Measurements from ENCODE around the gene PCDH18.
"Not testable (repeated sequence)": the region's sequence is repeated elsewhere in the genome, so short reads cannot be mapped to it uniquely, and the experiment has no call there.

Gene PCDH18

DNA sequence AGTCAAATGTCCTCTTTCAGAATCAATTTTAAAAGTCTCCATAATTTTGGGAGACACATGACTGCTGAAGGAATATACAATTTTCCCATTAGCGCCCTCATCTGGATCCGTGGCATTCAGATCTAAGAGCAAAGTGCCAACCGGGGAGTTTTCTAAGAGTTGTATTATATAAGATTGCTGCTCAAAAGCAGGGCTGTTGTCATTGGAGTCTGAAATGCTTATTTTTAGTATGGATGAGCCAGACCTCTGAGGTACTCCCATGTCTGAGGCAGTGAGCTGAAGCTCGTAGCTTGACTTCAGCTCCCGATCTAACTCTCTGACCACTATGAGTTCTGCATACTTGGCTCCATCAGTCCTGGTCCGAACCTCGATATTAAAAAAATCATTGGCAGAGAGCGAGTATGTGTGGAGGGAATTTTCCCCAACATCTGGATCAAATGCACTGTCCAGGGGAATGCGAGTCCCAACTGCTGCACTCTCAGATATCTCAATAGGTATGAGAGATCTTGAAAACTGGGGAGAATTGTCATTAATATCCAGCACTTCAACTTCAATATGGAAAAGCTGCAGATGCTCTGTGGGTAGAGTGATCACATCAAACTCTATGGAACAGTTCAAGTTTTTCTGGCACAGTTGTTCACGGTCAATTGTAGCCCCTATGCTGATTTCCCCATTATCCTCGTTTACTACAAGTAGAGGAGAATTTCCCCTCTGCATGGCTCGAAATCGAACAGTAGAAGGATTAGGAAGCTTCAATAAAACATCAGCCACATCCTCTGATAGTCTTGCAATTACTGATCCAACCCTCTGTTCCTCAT, 917 bp downstream of the PCDH18 start:
- DNase-seq (ENCODE audit: low read depth): no peak

DNA sequence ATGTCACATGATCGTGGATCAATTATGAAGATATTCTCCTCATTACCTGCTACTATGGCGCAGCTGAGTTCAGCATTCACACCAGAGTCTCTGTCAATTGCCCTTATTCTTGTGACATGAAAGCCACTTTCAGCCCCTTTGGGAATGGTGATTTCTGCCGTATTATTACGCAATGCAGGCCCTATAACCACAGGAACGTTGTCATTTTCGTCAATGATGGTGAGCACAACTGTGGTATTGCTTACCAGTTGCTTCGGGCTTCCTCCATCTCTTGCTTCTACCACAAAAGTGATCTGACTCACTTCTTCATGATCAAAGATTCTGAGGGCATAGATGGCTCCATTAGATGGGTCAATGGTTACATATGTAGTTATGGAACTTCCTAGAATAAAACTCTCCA, 2.1 kb downstream of the PCDH18 start:
- DNase-seq (ENCODE audit: low read depth): no peak

DNA sequence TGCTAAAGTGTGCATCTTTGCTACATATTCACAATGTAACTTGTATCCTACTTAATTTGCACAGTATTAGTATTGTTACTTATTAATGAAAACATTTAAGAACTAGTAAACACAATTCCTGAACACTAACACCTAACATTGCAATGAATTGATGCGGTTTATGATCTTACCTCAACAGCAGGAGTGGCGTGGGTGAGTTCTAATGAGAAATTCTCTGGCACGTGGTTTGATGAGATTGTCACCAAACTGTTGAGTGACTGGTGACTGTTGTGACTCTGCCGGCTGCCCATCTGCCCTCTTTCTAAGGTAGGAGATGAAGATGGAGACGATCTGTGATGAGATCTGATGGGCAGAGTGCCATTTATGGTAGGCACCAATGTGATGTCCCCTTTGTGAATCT, 2.9 kb downstream of the PCDH18 start:
- DNase-seq (ENCODE audit: low read depth): no peak

DNA sequence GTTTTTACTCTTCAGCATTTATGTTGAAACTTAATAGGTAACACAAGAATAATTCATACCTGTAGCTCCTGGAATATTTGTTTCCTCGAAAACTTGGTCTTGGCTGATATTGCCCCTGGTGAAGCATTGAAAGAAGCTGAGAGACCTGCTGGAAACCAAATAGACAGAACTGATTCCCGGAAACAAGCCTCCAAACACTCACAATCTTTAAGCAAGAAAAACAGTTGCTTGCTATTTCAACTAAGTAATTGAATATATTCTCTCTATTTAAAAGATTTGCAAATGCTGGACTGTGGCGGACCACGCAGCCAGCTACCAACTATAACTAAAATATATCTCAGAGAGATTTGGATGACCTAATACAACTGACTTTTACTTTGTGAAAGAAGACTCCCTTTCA, 3.6 kb downstream of the PCDH18 start:
- DNase-seq (ENCODE audit: low read depth): no peak

DNA sequence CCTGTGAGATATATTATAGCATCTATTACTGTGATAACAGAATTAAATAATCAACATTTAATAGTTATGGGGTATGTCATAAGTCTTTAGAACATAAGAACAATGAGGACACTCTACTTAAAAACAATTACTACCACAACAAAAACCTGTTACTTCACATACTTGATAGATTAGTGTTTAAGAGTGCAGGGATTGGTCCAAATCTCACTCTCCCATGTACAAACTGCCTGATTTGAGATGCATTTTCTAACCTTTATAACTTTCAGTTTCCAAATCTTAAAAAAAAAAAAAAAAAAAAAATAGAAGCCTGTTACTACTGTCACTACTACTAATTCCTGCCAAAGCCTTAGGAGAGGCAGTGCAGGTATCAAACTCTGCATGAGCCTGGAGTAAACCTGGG, 5.6 kb downstream of the PCDH18 start:
- no peak for DNase-seq (ENCODE audit: low read depth)

DNA sequence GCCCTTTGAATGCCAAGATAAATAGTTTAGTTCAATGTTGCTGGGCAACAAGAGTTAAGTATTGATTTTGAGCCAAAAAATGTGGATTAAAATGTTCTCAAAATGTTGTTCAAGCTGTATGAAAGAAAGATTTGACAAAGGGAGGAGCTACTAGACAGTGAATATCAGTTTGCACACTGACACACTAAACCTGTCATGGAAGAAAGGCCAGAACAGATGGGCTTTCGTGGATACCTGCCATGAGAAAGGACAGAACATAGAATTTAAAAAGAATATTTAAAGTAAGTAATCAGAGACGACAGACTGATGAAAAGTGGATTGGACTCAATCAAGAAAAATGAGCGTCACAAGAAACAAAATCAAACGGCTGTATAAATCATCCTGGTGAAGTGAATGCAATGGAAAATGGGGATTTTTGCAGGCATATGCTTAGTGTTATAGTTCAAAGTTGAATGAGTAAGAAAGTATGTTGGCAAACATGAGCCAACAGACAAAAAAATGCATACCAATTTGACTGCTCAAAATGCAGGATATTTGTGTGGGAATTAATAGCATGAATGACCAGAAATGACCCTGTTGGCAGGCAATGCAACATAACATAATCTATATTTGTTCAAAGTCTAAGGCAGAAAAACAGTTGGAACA, 7.4 kb downstream of the PCDH18 start:
- DNase-seq (ENCODE audit: low read depth): no peak

DNA sequence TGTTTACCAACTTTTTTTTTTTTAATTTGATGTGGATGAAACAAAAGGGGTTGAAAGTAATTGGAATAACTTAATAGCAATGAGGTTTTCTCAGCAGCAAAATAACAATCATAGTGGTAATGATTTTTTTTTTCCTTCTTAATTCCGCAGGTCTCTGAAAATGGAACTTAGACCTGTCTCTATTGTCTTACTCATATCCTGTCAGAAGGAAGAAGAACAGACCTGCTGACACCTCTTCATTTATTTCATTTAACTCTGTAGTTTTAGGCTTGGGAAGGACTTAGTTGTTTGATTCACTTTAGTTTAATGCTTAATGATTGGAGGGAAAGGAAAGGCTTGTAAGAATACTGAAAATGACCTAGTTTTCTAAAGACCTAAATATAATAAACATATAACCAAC, 9.0 kb downstream of the PCDH18 start:
- DNase-seq (ENCODE audit: low read depth): no peak

DNA sequence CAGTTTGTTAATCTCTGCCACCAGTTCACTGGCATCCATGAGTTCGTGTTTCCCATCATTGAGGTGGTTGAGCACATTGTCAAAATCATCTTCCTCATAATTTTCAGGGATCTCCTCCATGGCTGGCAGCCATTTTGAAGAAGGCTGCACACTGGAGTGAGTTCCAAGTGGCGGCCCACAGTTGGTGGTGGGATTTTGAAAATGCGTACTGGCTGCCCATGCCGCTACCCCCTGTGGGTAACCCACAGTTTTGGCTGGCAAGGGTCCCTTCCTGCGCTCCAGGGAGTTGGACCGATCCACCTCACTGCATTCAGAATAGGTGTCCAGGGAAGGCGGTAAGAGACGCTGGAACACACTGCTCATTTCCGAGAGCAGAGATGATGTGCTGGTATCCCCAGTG, 11.2 kb downstream of the PCDH18 start:
- no peak for DNase-seq (ENCODE audit: low read depth)

DNA sequence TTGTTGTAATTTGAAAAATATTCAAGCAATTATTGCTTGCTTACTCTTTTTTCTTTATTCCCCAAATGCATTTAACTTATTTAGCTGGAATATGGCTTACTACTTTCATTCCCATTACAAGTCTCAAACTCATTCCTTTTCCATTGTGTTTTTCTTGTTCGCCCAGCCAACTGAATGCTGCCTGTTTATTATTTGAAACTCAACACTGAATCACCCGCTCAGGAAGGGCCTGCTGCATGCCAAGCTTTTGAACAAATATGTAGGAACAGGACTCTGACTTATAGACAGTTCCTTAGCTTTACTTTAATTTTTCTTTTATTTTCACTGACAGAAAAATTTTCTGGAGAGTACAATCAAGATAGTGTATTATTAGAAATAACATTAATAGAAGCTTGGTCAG, 12.9 kb downstream of the PCDH18 start:
- no peak for DNase-seq (ENCODE audit: low read depth)

DNA sequence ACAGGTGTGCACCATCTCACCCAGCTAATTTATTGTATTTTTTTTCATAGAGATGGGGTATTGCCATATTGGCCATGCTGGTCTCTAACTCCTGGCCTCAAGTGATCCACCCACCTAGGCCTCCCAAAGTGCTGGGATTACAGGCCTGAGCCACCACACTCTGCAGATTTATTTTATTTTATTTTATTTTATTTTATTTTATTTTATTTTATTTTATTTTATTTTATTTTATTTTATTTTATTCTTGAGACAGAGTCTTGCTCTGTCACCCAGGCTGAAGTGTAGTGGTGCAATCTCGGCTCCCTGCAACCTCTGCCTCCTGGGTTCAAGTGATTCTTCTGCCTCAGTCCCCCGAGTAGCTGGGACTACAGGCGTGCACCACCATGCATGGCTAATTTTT, 15.0 kb downstream of the PCDH18 start:
- not testable (repeated sequence) for DNase-seq (ENCODE audit: low read depth)

DNA sequence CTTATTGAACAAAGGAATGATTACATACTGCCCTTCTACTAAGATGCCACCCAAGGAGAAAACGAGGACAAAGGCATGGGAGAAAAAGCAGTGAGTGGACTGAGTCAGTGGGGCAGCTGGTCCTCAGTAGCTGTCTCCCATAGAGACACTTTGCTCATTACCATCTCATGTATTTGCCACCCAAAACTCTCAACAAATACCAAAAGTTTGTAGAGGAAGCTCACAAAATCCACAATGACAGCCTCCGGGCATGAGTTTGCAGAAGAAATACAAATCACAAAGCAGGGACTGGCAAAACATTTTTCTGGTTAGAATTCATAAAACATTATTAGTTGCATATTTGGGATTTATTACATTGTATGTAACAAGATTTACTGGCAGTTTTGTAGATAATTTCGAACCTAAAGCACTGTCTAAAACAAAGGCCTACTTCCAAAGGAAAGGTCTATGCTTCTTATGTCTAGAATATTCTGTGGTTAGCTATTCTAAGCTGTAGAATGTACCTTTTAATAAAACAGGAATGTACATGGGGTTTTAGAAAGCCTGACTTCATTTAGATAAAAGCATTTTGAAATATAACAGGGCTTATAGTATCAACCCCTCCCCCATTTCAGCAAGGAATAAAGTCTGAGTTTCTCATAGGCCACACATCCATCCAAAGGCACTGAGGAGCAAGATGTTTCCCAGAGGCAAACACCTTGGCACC, 17.7 kb downstream of the PCDH18 start:
- no peak for DNase-seq (ENCODE audit: low read depth)

DNA sequence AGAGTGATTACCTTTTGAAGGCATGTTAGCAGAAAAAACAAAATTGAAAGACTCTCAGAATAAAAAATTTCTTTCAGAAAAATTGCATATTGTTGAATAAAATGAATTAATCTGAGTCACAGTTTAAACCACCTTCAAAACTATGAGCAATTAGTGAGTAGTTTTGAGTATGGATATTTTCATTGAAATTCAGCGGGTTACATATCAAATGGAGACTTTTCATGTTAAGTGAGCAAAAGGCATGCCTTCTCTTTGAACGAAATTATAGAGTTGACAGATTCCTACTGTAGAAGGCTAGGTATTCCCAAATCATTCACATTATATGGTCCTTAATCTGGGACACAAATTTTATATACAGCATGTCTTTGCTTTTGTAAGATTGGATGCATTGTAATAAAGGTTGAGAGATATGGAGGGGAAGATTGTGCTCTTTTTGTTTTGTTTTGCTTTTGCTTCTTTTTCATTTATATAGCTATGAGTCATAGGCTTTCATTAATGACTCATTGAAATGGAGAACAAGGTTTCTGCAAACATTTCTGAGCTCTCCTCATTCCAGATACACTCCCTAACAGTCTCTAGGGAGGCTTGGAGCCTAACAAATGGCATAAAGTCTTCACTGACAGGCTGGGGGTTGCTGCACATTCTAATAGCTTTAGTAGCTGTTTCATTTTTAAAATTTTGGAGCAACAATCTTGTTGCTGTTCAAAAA, 21.6 kb downstream of the PCDH18 start:
- DNase-seq (ENCODE audit: low read depth): peak; percentile 67

DNA sequence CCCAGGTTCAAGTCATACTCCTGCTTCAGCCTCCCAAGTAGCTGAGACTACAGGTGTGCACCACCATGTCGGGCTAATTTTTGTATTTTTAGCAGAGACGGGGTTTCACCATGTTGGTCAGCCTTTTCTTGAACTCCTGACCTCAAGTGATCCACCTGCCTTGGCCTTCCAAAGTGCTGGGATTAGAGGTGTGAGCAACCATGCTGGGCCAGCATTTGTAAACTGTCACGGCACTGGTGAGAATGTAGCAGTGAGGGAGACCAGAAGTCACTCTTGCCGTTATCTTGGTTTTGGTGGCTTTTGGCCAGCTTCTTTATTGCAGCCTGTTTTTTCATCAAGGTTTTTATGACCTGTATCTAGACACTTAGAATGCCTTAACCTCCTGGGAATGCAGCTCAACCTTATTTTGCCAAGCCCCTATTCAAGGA, 22.4 kb downstream of the PCDH18 start:
- DNase-seq (ENCODE audit: low read depth): no peak

DNA sequence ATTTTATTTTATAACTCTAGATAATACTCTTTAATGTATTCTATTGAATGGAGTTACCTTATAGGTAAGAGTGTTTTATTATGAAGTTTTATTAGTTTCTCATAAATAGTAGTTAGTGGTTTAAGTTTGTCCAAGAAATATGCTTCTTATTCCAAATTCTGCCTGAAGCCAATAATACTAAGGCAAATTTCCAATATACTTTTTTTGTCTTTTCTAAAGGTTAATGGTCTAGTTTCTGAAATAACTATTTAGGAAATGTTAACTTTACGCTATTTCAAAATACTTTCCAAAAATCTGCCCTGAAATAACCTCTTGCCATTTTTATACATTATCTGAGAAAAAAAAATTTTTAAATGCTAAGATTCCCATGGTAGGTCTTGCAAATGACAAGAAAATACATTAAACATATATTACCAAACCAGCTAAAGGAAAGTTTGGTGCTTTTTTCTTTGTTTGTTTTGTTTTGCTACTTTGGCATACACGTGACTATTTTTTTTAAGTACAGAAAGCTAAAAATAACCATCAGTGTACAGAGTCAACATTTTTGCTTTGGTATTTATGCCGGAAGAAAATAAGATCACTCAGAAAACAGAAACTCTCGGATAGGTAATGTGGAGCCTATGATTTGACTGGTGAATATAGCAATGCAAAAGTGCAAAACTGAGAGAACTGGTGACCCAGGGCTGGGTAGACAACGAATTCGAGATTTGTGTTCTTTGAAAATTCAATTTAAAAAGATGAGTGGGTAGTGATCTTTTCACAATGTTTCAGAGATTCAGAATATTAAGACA, 29.8 kb downstream of the PCDH18 start:
- DNase-seq (ENCODE audit: low read depth): no peak

DNA sequence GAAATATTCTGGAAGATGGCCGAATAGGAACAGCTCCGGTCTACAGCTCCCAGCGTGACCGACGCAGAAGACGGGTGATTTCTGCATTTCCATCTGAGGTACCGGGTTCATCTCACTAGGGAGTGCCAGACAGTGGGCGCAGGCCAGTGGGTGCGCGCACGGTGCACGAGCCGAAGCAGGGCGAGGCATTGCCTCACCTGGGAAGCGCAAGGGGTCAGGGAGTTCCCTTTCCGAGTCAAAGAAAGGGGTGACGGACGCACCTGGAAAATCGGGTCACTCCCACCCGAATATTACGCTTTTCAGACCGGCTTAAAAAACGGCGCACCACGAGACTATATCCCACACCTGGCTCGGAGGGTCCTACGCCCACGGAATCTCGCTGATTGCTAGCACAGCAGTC, 36.0 kb downstream of the PCDH18 start:
- DNase-seq (ENCODE audit: low read depth): not testable (repeated sequence)

DNA sequence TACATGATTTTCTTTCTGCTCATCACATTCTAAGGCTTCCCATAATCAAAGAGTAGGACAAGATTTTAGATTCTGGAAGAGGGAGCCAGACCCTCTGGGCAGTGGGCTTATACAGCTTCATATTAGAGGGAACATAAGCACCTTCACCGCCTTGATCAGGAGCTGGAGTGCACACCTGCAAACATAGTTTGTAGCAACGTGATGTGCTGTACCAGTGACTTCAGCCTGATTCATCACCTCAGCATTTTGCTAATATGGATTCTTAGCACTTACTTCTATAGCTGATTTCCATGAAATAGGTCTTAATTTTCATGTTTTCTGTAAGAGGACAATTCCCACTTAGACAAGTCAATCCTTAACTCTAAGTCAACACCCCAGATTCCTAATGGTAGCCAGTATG, 36.7 kb downstream of the PCDH18 start:
- DNase-seq (ENCODE audit: low read depth): no peak

DNA sequence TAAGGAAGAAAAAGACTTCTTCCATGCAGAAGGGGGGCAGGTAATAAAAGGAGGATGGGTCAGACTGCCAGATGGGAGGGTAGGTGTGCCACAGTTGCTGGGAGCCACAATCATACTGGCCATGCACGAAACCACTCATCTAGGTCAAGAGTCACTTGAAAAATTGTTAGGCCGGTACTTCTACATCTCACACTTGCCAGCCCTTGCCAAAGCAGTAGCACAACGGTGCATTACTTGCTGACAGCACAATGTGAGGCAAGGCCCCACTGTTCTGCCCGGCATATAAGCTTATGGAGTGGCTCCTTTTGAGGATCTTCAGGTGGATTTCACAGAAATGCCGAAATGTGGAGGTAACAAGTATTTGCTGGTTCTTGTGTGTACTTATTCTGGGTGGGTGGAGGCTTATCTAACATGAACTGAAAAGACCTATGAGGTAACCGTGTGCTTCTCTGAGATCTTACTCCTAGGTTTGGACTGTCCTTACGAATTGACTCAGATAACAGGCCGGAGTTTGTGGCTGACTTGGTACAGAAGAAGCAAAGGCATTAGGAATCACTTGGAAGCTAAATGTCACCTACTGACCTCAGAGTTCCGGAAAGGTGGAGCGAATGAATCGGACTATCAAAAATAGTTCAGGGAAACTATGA, 48.9 kb downstream of the PCDH18 start:
- not testable (repeated sequence) for DNase-seq (ENCODE audit: low read depth)

DNA sequence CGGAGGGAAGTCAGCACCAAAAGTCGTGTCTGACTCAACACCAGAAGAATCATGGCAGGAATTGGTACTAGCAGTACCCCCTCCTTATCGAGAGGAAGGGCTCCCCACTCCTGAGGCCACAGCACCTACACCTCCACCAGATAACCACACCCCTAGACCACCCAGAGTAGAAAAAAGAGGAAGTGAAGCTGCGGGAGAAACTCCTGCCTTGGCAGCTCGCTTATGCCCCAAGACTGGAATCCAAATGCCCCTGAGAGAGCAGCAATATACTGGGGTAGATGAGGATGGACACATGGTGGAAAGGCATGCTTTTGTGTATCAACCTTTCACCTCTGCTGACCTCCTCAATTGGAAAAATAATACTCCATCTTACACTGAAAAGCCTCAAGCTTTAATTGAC, 52.6 kb downstream of the PCDH18 start:
- DNase-seq (ENCODE audit: low read depth): not testable (repeated sequence)

DNA sequence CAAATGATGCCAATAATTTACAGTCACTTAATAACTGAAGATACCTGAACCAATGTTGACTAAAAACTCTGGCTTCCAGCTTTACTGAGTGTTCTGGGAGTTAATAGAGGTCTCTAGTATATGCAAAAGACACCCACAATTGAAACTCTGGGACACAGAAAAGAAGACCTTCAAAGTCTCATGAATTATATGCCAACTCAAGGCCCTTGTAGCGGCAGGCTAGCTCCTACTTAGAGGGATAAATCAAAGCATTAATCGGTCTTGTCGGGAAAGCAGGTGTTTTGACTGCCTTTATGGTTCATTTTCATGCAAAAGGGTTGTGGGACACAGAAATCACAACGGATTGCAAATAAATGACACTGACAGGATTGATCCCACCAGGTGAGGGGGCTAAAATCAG, 55.9 kb downstream of the PCDH18 start:
- no peak for DNase-seq (ENCODE audit: low read depth)

DNA sequence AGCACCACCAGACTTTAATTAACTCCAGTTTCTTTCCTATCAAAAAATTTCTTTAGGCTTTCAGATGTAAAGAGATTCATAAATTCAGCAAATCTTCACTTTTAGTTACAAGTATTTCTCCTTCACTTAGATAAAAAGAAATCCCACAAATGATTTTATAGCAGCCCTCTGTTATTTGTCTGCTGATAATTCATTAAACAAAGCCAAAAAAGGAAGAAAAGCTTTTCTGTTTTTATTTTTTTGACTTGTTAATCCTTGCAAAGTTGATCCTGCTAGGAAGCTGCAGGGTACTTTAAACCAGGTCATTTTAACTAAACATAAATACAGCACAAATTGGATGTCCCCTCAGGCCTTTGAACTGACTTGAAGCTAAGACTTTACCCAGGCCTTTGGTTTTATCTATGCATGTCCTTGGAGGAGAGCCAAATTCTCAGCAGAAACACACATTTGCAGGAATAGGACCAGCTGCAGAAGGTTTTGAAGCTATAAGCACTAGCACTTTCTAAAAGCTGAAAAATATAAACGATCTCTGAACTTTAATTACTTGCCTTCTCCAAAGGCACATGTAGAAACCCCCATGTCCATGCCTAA, 57.5 kb downstream of the PCDH18 start:
- DNase-seq (ENCODE audit: low read depth): no peak

DNA sequence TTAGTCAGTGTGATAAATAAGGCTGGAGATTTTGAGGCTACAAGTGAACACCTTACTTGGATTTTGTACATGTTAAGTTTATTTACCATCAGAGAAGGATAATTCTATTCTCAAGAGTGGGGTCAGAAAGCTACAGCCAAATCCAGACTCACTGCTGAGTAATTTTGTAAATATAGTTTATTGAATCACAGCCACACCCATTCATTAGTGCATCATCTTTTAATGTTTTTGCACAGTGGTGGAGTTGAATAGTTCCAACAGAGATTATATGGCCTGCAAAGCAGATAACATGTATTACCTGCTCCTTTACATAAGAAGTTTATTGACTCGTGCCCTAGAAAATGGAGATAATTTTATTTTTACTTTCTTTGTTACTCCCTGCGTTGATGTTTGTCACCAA, 60.4 kb downstream of the PCDH18 start:
- peak; percentile 6 for DNase-seq (ENCODE audit: low read depth)

Data from HS-5 (cell line).